Thymus (tissue), 14 donors: ENCODE measurements around the gene CFHR4. TPM values are rescaled to one million over a fixed set of nuclear protein-coding genes. Genes with fewer than 3 reads are reported as not detected.
"Not testable (repeated sequence)": the region's sequence is repeated elsewhere in the genome, so short reads cannot be mapped to it uniquely, and the experiment has no call there.

ENCODE experiments used
- DNase-seq, 9 donors: peaks; one replicate each; pipeline ENCODE4 v3.0.0-alpha.2; 2013; ENCODE audit warnings: low spot score in 9 of 9, low read depth in 6 of 9, missing footprints in 1 of 9
- H3K27ac ChIP-seq, 2 donors: one replicate each; pipeline ENCODE4 v1.5.1; 2013; ENCODE audit warnings: control low read depth in 1 of 2, low read depth in 1 of 2, low read length in 1 of 2, mild to moderate bottlenecking in 1 of 2, moderate library complexity in 1 of 2
- H3K27me3 ChIP-seq, 2 donors: one replicate each; pipeline ENCODE4 v1.5.1; 2013; ENCODE audit warnings: low read length in 1 of 2; ENCODE audit not compliant: control insufficient read depth in 2 of 2, insufficient read depth in 1 of 2
- H3K36me3 ChIP-seq, 2 donors: one replicate each; pipeline ENCODE4 v1.5.1; 2013; ENCODE audit warnings: low read length in 1 of 2, mild to moderate bottlenecking in 1 of 2, moderate library complexity in 1 of 2; ENCODE audit not compliant: control insufficient read depth in 2 of 2, insufficient read depth in 2 of 2
- H3K4me1 ChIP-seq, 2 donors: one replicate each; pipeline ENCODE4 v1.5.1; 2013; ENCODE audit warnings: low read length in 2 of 2; ENCODE audit not compliant: control insufficient read depth in 2 of 2, insufficient read depth in 2 of 2
- H3K4me3 ChIP-seq, 2 donors: one replicate each; pipeline ENCODE4 v1.5.1; 2013; ENCODE audit warnings: low read length in 2 of 2, control low read depth in 1 of 2, mild to moderate bottlenecking in 1 of 2
- H3K9me3 ChIP-seq, 2 donors: one replicate each; pipeline ENCODE4 v1.5.1; 2013; ENCODE audit warnings: low read length in 1 of 2, mild to moderate bottlenecking in 1 of 2; ENCODE audit not compliant: control insufficient read depth in 2 of 2, insufficient read depth in 1 of 2
- WGBS: extraction: QIAGEN DNeasy Blood & Tissue Kit; methylation state at CpG from one replicate; pipeline ENCODE4 v1.1.7; 2013; 5-methylcytosine and 5-hydroxymethylcytosine counted together
- long read RNA-seq, 10 donors: transcript quantifications; one replicate each; lab custom pipeline, GENCODE V29; 2026
- polyA plus RNA-seq: library from polyadenylated mRNA; stranded (reverse); fragments of 200-250 nt; gene quantifications from one replicate; pipeline ENCODE4 v1.2.3, GENCODE V29; 2013
- total RNA-seq: library from RNA; stranded (reverse); fragments of 120-200 nt; gene quantifications from one replicate; pipeline ENCODE4 v1.2.4, GENCODE V29; 2013
- donor health status: healthy.

Gene CFHR4
- total RNA-seq (0.19 TPM), polyA plus RNA-seq (0.07 TPM)
- long read RNA-seq, donor 1, result 0 reads
- long read RNA-seq, donor 2, result 0 reads
- long read RNA-seq, donor 3, result 0 reads
- long read RNA-seq, donor 4, result 0 reads
- long read RNA-seq, donor 5, result 0 reads
- long read RNA-seq, donor 6, result 0 reads
- long read RNA-seq, donor 7, result 0 reads
- long read RNA-seq, donor 8, result 0 reads
- long read RNA-seq, donor 9, result 0 reads
- long read RNA-seq, donor 10, result 0 reads

GRCh38 chr1:196887515-196888239 lies at the start of gene CFHR4:
TSS of gene CFHR4 (plus strand) at chr1:196888052. CDS start at chr1:196888151, 99 bp downstream.
- H3K4me3 ChIP-seq, result no peak within 1 kb of the TSS
- no peak for DNase-seq
- H3K27me3 ChIP-seq, result no peaks in the 10 kb centered on the region

GRCh38 chr1:196849613-196850492 lies 38.0 kb upstream of the CFHR4 start:
- not testable (repeated sequence) for H3K4me1 ChIP-seq, H3K9me3 ChIP-seq, H3K36me3 ChIP-seq, H3K27ac ChIP-seq, H3K27me3 ChIP-seq, DNase-seq, H3K4me3 ChIP-seq
- 95% methylated on average over 2 of the region's 4 CpGs for WGBS

More at GRCh38 chr1:196887515-196888239, at the start of gene CFHR4:
- H3K4me1 ChIP-seq, result no peaks in the 10 kb centered on the region
- H3K27ac ChIP-seq, result no peak within 1 kb of the TSS
- H3K9me3 ChIP-seq, result no peaks in the 10 kb centered on the region
- H3K36me3 ChIP-seq, result no peaks in the 10 kb centered on the region

DNA sequence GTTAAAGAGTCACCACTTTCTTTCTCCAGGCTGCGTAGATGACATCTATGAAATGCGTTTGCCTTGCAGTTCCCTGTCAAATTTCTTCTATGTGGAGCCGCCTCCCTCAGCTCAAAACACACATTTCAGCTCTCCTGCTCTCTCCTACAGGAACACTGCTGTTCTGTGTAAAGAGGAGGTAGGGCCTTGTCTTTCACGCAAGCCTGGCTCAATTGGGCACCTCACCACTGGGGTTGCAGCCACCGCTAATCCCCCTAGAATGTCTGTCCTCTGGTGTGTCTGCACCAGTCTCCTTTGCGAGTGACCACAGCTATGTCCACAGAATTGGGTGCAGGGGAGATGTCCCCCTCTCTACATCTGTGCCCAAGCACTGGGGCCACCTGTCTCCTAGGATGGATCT lies 31.8 kb upstream of the CFHR4 start:
- whole genome bisulfite sequencing, result 96% methylated on average over 6 of the region's 6 CpGs
- Histone ChIP-seq H3K4me1 (no peaks in the 10 kb centered on the region), H3K36me3 (no peaks in the 10 kb centered on the region), H3K27me3 (no peaks in the 10 kb centered on the region), H3K4me3 (no peak overlapping the region), H3K9me3 (no peaks in the 10 kb centered on the region), H3K27ac (no peak overlapping the region)
- DNase-seq, result no peak

GRCh38 chr1:196857188-196857587 lies 30.7 kb upstream of the CFHR4 start:
- Histone ChIP-seq H3K27me3 (no peaks in the 10 kb centered on the region), H3K4me1 (no peaks in the 10 kb centered on the region), H3K4me3 (no peak overlapping the region), H3K9me3 (no peaks in the 10 kb centered on the region), H3K27ac (no peak overlapping the region), H3K36me3 (no peaks in the 10 kb centered on the region)
- WGBS, result 94% methylated on average over 2 of the region's 2 CpGs
- no peak for DNase-seq

GRCh38 chr1:196858811-196859210 lies 29.0 kb upstream of the CFHR4 start:
- no peak overlapping the region for H3K4me3 ChIP-seq
- no peaks in the 10 kb centered on the region for H3K27me3 ChIP-seq
- no peaks in the 10 kb centered on the region for H3K9me3 ChIP-seq
- no peak overlapping the region for H3K27ac ChIP-seq
- no peaks in the 10 kb centered on the region for H3K4me1 ChIP-seq
- 89% methylated on average over 3 of the region's 3 CpGs for WGBS
- no peak for DNase-seq
- no peaks in the 10 kb centered on the region for H3K36me3 ChIP-seq

- Histone ChIP-seq H3K9me3 (no peaks in the 10 kb centered on the region), H3K36me3 (no peaks in the 10 kb centered on the region), H3K27me3 (no peaks in the 10 kb centered on the region), H3K4me3 (no peak overlapping the region), H3K4me1 (no peaks in the 10 kb centered on the region), H3K27ac (no peak overlapping the region)
- DNase-seq, result no peak
- WGBS, result 93% methylated on average over 1 of the region's 1 CpG
Measured at GRCh38 chr1:196860323-196860884, 27.4 kb upstream of the CFHR4 start.

DNA sequence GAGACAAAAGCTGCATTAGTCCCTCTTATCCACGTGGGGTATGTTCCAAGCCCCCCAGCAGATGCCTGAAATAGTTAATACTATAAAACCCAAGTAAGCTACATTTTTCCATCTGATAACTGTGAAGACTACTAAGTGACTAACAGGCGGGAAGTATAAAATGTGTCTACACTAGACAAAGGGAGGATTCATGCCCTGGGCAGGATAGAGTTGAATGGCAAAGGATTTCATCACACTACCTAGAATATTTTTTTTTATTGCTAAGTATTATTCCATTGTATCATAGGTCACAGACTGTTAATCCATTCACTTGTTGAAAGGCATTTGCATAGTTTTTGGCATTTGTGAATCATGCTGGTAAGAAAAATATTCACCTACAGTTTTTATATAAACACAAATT lies 26.4 kb upstream of the CFHR4 start:
- WGBS, result 85% methylated on average over 2 of the region's 2 CpGs
- Histone ChIP-seq H3K36me3 (no peaks in the 10 kb centered on the region), H3K27ac (no peak overlapping the region), H3K9me3 (no peaks in the 10 kb centered on the region), H3K4me3 (no peak overlapping the region), H3K27me3 (no peaks in the 10 kb centered on the region), H3K4me1 (no peaks in the 10 kb centered on the region)
- no peak for DNase-seq

- WGBS, result 96% methylated on average over 1 of the region's 1 CpG
- no peak overlapping the region for H3K27ac ChIP-seq
Measured at GRCh38 chr1:196866974-196867373, 20.9 kb upstream of the CFHR4 start.

GRCh38 chr1:196873385-196873784 lies 14.5 kb upstream of the CFHR4 start:
- H3K36me3 ChIP-seq, result no peaks in the 10 kb centered on the region
- H3K4me3 ChIP-seq, result no peak overlapping the region
- no peak for DNase-seq
- peaks cover 0 to 1% of the 10 kb centered on the region in 2 donors for H3K9me3 ChIP-seq
- no peaks in the 10 kb centered on the region for H3K4me1 ChIP-seq
- H3K27ac ChIP-seq, result no peak overlapping the region
- peaks cover 0 to 5% of the 10 kb centered on the region in 2 donors for H3K27me3 ChIP-seq
- WGBS, result 93% methylated on average over 4 of the region's 4 CpGs

More at GRCh38 chr1:196866974-196867373, 20.9 kb upstream of the CFHR4 start:
- H3K36me3 ChIP-seq, result no peaks in the 10 kb centered on the region
- H3K4me3 ChIP-seq, result no peak overlapping the region
- no peaks in the 10 kb centered on the region for H3K9me3 ChIP-seq
- no peak for DNase-seq
- H3K27me3 ChIP-seq, result no peaks in the 10 kb centered on the region
- H3K4me1 ChIP-seq, result no peaks in the 10 kb centered on the region
